Right lung (tissue), 5 donors: ENCODE results near the gene SLAIN1. TPM values are rescaled to one million over a fixed set of nuclear protein-coding genes. Genes with fewer than 3 reads are reported as not detected.

Experiments used
- DNase-seq, 2 donors: peaks; one replicate each; pipeline ENCODE4 v3.0.0-alpha.2; 2013
- polyA plus RNA-seq, 5 donors: library from polyadenylated mRNA; unstranded; fragments of 120-200 nt; gene quantifications; one replicate each; pipeline versions ENCODE4 v1.2.1 to v1.2.3, GENCODE V29; 2013; ENCODE audit warnings: inconsistent platforms in 1 of 5, low replicate concordance in 1 of 5; ENCODE audit not compliant: insufficient read length in 5 of 5, insufficient read depth in 1 of 5

SLAIN1 gene
- polyA plus RNA-seq, 5 donors, result 23.6 to 30.4 (median 27.9) TPM

DNA sequence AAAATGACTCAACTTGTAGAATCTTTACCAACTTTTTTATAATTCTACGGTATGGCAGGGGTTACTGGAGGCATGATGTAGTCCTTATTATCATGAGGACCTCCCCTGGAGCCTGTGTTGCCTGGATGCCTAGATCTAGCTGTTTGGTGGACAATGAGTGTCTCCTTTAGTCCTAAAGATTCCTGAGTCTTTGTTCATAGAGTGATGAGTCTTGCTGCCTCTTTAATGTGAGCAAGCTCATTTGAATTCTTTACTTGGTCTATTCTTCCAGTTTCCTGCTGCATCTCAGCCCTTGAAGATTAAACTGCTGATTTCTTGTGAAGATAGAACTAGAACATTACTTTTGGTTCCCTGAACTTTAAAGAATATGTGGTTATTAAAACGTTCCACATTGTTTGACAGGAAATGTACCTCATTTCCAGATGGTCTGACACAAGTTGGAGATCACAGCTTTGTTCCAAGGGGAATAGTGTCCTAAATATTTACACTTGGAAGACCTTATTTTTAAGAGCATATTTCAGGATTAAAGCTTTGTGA is 51.9 kb downstream of the SLAIN1 start:
- DNase-seq, result no peak

DNA sequence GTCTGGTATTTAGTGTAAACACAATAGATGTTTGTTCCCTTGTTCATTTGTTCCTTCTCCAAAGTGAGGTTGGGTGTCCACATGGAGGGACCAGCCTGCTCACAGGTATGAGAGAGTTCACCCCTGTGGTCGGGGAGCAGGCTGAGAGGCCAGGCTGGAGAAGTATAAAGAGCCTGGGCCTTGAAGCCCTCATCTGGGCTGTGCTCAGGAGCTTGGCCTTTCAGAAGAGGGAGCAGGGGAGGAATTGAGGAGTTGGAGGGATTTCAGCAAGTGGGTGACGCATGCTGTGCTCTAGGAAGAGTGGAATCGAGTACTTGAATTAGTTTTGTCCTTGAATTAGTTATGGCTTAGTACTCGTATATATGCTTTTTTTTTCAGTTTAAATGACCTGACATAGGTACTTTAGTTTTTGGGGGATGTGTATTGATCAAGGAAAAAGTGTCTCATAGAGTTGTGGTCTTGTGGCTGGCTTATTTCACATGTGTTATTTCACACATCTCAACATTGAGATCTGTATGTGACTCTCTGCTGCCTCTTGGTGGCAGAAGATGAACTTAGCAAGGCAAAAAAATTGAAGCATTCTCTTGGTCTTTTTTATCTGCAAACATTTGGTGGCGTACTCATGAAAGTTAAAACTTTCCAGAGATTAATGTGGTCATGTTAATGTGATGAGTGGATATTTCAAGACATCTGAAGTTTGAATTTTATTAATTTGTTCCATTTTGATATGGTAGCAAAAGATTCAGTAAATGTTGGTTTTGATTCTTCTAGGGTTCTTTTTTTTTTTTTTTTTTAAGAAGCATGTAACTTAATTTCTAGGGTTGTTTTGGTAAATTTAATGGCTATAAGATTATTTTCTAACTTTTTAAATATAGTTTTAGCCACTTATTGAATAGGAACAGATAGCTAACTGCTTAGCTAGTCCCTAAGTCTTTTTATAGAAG is 54.3 kb downstream of the SLAIN1 start:
- DNase-seq, result peak; percentile 32 to 55

DNA sequence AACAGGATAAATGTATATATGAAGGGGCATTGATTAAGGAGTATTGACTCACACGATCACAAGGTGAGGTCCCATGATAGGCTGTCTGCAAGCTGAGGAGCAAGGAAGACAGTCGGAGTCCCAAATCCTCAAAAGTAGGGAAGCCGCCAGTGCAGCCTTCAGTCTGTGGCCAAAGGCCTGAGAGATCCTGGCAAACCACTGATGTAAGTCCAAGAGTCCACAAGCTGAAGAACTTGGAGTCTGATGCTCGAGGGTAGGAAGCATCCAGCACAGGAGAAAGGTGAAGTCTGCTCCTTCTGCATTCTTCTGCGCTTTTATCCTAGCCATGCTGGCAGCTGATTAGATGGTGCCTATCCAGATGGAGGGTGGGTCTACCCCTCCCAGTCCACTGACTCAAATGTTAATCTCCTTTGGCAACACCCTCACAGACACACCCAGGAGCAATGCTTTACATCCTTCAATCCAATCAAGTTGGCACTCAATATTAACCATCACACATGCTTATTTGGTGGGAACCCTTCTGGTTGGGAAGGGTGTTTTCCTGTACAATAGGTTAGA is 55.1 kb downstream of the SLAIN1 start:
- DNase-seq, result no peak

DNA sequence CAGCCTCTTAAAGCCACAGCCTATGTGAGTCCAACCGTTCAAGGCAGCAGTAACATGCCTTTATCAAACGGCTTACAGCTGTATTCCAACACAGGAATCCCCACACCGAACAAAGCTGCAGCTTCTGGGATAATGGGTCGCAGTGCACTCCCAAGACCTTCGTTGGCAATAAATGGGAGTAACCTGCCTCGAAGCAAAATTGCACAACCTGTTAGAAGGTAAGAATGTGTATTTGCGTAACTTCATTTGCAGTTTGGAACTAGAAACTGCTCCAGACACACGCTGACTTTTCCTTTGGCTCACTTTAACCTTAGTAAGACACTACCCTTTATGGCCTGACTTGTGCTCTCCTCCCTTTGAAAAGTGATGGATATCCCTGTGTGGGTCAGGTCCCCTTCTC is 63.4 kb downstream of the SLAIN1 start:
- DNase-seq, result no peak

DNA sequence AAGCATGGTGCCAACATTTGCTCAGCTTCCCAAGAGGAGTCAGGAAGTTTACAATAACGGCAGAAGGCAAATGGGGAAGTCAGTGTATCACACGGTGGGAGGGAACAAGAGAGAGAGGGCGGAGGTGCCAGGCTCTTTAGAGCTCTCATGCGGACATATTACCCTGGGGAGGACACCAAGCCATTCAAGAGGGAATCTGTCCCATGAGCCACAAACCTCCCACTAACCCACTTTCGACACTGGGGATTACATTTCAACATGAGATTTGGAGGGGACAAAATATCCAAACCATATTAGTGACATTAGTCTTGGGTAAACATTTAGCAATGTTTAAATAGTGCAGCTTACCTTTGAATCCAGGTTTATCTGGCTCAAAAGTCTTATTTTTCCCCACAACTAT is 69.9 kb downstream of the SLAIN1 start:
- DNase-seq, result no peak

DNA sequence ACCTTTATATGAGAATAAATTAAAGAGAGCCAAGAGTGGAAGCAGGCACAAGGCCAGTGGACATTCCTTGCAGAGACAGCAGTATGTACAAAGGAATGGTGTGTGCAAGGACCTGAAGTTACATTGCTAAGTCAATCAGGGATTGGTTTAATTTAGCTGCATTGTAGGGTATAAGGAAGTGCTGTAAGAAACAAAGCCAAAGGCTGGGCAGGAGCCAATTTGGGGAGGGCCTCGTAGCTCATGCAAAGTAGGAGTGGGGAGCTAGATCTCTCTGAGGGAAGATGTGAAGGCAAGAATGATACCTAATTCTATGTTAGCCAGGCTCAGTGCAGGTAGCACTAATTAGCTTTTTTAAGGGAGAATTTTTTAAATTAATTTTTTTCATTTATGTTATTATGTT is 76.7 kb downstream of the SLAIN1 start:
- DNase-seq, result no peak

DNA sequence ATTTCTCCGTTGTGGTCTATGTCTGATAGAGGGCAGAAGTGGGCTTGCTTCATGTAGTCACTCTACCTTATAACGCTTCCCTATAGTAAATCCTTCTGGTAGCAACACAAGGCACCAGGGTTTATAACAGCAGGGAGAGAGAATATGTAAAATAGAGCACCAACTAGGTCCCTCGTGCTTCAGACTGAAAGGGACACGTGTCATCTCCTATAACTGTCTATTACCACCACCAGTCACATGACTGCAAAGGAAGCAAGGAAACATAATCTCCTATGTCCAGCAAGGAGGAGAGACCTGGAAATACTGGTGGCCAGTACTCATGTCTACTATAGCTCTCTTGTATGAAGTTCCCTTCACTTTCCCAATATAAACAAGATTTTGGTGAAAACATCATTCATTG is 79.2 kb downstream of the SLAIN1 start:
- no peak for DNase-seq

DNA sequence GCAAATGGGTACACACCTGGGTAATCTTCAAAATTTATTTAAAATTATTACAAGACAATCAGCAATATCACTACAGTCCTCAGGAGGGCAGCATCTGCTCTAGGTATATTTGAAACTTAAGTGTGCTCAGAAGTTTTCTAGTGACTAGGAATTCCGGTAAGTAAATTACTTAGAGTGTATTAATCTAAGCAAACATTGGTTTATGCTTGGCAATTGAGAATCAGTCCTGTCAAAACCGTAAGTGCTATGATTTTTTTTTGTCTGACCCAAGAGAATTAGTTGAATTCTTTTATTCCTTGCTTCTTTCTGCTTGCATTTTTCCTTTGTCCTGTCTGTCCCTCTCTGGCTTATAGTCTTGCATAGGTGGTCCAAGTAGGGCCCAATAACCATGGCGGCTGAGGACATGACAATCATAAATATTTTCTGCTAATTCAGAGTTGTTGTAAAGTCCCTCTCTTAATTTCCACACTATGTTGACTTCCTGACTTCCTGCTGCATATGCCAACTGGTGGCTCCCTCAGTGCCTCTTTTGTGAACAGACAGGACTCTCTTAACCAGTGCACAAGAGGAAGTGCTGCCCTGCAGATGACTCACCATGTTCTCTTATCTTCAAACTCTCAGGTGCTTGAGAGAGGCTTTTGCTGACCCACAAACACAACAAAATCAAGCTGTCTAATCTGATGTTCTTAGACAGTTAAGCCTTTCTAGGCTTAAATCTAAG is 82.2 kb downstream of the SLAIN1 start:
- peak; percentile 45 to 63 for DNase-seq

DNA sequence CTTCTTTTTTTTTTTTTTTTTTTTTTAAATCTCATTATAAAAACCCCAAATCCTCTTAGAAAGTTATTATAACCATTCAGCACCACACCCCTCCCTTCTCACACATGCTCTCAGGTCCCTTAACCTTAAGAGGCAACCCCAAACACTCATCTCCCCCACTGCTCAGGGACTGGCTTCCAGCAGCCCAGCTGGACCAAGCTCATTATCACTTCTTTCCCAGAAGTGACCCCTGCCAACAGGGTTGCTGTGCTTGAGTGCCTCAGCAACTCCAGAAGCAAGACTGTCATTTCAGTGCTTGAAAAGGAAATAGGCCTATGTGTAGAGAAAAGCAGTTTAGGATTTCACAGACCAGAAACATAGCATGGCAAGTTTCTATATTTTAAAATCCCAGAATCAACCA is 84.3 kb downstream of the SLAIN1 start:
- DNase-seq, result peak; percentile 51 to 57

DNA sequence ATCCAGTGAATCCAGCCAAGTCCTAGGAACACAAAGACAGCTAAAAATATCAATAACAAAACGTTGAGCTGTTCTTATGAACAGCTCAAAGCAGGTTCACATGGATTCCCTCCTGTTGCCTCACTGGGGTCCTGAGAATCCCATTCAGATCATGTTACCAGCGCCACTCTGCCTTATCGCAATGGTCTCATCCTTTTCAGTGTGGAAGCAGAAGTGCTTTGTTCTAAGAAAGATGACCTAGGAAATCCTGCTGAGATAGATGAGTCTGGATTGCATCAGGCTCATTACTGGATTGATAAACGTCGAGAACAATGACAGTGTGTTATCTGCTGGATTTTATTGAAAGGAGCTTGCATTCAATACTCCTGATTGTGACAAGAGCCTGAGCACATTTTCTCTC is 87.0 kb downstream of the SLAIN1 start:
- no peak for DNase-seq

DNA sequence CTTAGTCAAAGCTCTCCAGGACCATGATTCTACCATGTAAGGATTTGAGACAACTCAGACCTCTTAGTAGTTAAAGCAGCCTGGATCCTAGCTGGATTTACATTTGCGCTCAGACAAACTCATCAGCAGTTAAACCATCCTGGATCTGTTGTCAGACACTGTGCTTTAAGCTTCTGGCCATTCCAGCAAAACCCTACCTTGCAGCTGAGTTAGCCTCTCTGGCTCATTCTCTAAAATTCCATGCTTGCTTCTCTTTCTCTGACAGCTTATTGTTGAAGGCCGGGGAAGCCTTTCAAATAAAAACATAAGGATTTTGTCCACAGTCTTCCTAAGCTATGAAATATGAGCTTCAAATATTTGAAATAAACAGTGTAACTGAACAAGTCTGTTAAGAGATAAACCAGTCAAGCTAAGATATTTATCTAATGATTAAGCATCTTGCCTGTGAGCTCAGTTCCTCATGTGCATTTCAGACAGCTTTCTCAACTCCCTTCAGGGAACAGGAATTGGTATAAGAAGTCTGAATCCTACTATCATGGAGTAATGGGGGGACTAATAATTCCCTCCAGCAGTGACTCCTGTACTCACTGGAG is 89.3 kb downstream of the SLAIN1 start:
- no peak for DNase-seq

DNA sequence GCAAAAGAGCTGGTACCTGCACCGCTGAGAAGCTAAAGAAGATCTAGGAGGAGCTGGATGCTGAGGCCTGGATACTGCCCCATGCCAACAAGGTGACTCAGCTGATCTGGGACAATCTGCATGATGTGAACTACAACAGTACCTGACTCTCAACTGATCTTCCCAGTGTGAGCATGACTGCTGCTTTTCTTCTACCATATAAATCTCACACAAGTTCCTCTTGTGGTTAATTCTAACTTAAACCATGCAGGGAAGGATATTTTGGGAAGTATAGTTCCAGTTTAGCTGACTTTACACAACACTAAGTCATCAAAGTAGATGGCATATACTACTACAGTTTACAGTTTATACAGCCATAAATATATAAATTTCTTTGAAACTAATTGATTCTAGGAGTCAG is 91.9 kb downstream of the SLAIN1 start:
- DNase-seq, result no peak

DNA sequence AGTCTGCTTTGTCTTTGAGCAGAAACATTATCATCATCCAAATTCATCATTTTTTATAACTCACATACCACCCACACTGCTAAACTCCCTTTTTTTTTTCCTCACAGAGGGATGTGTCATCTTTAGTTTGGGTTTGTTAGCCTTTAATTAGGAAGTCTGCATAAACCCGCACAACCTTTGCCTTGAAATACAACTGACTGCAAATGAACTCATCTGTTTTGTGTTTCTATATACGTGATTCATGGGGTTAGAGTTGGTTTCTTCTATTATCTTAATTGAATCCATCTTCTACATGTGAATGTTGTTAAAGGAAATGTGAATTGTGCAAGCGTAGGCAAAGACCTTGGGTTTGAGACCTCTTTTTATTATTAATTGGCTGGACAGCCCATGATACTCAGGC is 102.7 kb downstream of the SLAIN1 start:
- no peak for DNase-seq

DNA sequence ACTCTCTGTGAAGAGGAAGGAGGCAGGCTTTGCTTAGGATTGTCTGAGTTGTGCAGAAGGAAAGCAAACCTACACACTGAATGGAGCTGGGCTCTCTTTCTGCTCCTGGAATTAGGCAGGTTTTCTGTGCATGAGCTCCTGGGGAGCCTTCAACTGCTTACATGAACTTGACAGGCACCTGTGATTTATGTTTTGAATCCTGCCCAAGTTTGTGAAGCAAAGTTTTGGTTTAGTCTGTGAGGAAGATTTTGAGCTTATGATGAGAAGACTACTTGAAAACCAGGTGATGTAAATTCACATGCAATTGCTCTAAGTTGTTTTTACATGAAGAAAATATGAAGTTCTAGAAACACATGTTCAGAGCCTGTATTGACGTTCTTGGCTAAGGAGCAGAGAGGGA is 109.0 kb downstream of the SLAIN1 start:
- DNase-seq, result no peak

DNA sequence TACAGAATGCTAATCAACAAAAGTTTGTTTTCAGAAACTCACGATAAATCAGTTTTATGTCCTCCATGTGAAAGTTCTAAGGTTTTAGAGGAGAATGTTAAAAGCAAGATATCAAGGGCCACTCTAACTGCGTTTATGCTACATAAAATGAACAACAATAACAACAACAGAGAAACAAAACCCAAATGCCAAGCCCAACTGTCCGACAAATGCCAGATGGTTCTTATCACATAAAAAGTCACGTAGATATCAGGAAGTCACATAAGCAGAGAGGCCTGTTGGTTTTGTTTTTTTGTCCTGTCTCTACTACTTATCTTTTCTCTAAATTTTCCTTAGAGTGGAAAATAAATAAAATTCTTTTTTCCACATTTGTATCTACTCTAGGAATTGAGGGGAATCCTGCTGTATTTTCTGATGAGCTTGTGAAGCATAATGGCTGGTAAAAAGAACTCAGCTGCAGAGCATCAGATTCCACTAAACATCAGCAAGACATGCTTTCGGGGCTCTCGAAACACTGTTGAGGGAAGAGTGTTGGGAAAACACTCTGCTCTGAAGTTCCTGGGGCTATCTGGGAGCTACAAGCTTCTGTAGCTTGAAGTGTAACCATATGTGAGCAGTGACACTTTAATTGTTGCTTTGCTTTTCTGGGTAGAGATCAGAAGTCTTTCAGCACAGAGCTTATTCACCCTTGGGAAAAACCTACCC is 110.1 kb downstream of the SLAIN1 start:
- DNase-seq, result peak in 1 of 2 donors; percentile 5

DNA sequence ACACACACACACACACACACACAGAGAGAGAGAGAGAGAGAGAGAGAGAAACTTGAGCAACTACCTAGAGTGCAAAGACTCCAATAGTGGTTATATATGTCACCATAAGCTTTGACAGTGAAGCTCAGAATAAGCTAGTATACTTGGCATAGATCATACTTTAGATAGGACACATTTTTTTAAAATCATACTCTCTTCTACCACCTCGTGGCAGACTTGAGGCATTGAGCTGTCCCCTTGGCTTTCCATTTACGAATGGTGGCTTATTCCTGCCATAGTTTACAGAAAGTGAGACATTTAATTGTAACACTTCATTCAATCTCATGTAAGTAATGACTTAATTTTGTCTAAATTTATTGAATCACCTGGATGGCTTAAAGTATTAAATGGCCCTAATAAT is 112.9 kb downstream of the SLAIN1 start:
- no peak for DNase-seq

DNA sequence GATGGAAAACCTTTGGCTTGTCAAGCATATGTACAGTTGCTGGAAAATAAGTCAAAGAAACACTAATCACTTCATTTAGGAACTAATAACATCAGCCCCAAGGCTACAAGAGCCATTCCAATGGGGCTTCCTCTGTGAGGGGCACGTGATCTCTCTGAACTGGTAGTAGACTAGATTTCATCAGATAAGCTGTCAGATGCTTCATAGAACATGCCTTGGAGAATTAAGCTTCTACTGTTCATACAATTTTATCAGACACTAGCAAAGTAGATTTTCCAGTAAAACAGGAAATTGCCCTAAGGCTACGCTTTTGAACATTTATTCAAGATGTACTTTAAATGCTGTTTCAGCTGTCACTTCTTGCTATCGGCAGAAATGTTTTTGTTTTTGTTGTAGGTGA is 113.4 kb downstream of the SLAIN1 start:
- peak in 1 of 2 donors; percentile 7 for DNase-seq

DNA sequence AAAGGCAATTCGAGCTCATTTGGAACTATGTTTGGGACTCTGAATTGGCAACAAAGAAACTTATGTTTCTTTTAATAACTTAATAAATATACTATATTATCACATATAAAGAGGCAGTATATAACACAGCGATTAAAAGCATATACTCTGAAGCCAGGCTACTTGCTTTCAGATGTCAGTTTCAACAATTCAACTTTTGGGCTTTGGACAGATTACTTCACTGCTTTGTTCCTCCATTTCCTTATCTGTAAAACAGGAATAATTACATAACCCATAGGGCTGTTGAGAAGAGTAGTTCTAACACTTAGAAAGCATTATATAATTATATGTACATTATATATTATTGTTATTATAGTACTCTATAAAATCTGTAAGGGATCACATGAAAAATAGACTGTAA is 113.9 kb downstream of the SLAIN1 start:
- DNase-seq, result no peak

DNA sequence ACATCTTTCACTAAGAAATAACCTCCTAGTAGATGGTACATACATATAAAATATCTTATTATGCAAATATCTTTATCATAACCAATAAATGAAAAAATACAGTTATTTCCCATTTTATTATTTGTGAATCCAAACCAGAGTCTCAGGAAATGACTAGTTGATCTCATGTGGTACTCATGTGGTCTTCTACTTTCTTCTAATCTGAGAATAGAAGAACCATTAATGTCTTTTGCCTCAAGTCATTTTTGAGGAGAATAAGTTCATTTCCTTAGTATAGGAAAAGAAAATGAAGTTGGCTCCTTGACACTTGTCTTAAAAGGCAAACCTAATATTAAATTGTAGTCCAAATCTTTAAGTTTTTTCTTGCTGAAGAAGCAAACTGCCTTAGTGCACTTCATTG is 114.5 kb downstream of the SLAIN1 start:
- no peak for DNase-seq
